Inflammatory macrophage treated with lipopolysaccharide for 1 hour (primary cell): Measurements from ENCODE around the gene BRWD1.
"Not testable (repeated sequence)": the region's sequence is repeated elsewhere in the genome, so short reads cannot be mapped to it uniquely, and the experiment has no call there.

Experiments
- DNase-seq, 2 donors: peaks; one replicate each; pipeline ENCODE4 v3.0.0-alpha.2; 2020 to 2022

The BRWD1 gene

DNA sequence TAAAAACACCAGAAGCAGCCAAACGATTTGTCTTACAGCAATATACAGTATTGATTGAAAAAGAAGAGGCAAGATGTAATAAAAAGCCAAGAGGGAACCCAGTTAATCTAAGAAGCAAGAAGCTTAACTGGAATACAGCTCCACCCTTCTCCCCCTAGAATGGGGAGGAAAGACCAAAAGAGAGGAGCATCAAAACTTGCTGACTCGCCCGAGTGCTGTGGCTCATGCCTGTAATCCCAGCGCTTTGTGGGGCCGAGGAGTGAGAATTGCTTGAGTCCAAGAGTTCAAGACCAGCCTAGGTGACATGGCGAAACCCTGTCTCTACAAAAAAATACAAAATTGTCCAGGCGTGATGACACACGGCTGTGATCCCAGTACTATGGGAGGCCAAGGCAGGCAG lies 32.2 kb downstream of the BRWD1 start:
- no peak for DNase-seq

DNA sequence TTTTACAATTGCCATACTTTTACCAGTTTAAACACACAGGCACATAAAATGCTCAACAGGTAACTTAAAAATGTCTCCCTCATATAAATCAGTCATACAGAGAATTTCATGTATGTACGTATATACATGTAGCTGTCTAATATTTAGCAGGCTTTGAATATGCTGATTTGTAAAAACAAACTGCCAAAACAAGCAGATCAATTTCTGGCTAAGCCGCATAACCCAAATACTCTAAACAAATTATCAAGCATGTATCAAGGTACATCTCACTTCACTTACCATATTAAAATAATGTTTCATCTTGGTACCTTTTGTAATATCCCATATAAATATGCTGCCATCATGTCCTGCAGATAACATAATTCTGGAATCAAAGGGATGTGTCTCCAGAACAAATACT lies 43.8 kb downstream of the BRWD1 start:
- DNase-seq = no peak

DNA sequence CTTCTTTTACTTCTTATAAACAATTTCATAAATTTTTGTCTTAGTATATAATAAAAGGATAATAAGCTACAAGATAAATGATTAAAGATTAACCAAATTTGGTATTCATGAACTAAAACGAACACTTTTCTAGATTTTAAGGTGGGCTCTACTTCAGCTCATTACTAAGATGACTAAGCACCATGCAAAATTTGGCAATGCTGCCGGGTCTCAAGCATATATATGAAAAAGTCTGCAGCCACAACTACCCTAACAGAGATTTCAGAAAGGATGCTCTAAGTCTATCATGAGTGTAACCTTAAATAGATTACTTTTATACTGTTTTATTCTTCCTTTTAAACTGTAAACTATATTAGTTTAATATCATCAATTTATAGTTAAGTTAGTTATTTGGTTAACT lies 47.8 kb downstream of the BRWD1 start:
- no peak for DNase-seq

DNA sequence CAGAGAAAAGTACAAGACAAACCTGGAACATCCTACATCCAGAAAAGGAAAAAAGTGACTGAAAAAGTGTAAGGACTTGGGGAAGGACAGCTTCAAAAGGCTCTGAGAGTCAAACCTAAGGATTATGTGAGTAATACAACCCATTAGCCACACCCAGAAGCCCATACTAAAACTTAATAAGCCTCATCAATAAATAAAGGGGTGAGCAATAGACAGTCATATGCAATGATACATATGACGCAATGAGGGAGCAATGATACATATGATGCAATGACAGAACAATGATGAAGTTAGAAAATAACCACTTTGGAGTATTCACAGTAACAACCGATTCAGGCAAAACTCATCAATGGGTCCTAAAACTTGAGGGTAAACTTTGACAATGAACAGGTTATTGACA lies 50.1 kb downstream of the BRWD1 start:
- peak; percentile 3 to 31 for DNase-seq

DNA sequence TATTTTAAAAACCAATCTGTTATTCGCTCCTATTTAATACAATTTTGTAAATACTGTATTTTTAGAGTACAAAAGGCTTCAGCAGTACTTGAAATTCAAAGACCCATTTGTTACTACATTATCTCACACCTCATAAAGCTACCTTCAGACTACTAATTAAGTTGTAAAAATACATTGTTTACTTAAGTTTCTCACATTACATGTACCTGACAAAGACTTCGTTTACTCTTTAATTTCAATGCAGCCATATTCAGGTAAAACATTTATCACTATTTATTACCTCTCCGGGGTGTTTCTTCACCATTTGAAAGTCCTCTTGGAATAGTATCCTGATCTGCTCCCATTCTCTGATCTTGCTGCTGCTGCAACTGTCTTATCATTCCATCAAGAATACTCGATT lies 55.2 kb downstream of the BRWD1 start:
- DNase-seq = no peak

DNA sequence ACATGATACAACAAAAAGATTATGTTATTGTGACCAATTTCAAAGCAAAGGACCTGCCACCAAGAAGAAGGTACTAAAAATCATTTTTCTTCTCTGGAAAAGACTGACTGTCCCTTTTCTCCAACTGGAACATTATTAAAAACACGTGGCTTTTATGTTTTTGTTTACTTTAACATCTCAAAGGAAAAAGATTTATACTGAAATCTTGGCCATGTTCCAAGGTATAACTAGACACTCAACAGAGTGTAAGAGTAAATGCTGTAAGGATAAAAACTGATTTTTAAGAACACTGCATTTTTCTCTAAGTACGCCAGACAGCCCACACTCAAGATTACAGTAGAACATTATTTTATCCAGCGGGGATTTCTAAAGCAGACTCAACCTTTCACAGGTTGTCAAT lies 62.1 kb downstream of the BRWD1 start:
- DNase-seq = no peak

DNA sequence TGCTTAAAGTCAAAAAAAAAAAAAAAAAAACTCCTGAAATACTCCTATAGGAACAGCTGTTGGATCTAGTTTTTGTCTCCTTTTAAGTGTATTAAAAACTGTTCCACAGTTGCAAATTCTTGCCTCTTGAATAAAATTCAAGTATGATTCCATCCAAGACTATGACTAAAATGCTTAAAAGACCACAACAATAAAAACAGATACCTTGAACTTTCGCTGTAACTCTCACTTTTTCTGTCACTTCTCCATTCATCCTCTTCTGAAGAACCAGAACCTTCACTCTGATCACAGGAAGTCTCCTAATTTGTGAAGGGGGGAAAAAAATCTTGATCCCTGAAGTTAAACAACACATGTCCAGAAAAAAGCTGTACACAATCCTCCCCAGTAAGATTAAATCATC lies 75.2 kb downstream of the BRWD1 start:
- no peak for DNase-seq

DNA sequence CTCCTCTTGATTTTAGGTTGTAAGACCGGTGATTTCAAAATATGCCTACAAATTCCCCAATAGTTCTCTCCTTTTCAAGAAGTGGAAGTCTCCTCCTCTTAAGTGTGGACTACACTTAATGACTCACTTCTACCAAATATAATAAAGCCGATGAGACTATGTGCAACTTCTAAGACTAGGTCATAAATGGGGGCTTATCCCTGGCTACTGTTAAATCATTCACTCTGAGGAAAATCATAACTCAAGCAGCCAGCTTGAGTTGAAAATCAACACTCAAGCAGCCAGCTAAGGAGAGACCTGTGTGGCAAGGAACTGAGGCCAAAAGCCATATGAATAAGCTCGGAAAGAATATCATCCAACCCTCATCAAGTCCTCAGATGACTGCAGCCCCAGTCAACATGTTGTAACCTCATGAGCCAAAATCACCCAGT lies 80.6 kb downstream of the BRWD1 start:
- peak; percentile 36 to 71 for DNase-seq

DNA sequence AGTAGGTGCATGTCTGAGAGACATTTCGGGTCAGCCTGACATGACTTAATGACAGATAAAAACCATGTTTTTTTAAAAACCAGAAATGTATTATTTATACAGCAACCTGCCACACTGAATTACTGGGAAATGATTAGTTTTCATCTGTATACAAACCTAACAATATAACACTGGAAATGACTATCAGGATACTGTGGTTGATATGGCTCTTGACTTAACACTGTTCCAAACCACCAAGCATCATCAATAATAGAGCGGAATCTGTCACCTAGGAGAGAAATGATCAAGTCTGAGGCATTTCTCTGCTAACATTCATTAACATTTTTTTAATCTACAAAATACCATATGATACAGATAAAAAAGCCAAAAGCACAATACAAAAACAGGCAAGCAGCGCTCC lies 88.5 kb downstream of the BRWD1 start:
- DNase-seq = no peak

DNA sequence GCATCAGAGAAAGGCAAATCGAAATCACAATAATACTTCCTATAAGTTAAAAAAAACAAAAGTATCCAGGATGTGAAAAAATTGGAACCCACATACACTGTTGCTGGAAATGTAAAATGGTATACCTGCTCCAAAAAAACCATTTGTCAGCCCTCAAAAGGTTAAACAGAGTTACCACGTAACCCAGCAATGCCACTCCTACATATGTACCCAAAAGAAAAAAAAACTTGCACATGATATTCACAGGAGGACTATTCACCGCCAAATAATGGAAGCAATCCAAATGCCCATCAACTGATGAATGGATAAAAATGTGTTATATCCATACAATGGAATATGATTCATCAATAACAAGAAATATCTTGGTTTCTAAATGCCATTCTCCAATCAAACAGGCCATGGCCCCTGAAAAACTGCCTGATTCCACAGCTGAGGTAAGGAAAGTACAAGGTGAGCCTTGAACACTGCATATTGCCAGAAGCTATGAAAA lies 91.4 kb downstream of the BRWD1 start:
- no peak for DNase-seq

DNA sequence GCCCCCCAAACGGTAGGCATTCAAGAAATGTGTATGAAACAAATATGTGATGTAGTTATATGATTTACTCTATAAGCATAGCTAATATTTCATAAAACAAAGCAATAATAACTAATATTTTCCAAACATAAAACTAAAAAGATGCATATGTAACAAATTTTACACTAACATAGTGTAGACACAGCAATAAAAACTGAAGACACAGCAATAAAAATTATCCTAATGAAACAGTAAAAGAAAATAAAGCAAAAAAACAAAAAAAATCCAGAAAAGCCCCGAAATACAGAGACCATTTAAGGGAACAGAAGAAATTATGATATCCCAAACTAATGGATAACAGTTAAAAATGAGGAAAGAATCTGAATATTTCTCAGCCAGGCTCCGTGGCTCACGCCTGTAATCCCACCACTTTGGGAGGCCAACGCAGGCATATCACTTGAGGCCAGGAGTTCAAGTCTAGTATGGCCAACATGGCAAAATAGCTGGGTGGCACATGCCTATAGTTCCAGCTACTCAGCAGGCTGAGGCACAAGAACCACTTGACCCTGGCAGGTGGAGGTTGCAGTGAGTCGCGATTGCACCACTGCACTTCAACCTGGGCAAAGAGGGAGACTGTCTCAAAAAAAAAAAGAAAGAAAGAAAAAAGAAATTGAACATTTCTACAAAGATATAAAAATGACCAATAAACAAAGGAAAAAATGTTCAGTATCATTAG lies 92.0 kb downstream of the BRWD1 start:
- DNase-seq = no peak

DNA sequence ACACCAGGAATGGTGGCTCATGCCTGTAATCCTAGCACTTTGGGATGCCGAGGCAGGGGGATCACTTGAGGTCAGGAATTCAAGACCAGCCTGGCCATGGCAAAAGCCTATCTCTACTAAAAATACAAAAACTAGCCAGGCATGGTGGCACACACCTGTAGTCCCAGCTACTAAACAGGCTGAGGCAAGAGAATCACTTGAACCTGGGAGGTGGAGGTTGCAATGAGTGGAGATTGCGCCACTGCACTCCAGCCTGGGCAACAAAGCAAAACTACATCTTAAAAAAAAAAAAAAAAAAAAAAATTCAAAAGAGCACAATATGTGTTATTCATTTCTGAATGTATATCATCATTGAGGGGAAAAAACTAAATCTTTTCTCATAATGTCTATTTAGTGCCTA lies 92.6 kb downstream of the BRWD1 start:
- not testable (repeated sequence) for DNase-seq

DNA sequence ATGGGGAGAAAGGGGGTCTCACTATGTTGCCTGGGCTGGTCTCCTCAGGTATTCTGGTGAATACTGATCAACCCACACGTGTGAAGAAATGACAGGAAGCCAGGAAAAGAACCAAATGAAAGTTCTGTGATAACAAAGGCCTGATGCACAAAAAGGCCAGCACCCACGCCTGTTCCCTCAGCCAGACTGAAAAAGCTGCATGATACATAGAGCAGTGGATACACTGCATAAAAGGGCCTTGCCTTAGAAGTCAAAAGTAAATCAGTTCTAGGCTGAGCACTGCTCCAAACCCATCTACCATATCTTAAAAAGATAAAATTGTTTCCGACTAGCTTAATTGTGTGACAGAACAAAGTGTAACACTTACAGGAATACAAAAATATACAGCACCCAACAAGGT lies 93.3 kb downstream of the BRWD1 start:
- DNase-seq = no peak

DNA sequence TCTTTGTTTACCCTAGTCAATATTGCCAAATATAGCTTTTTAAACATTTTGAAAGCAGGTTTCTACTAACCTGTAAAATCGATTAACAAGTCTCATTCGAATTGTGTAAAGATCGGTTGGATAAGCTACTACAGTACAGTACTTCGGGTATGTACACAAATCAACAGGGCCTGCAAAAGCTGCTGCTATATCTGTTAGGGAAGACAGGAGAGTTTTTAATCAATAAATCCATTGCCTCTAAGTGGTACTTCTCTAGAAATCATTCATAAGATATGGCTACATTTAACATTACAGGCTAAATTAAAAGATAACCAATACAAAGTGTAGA lies 95.4 kb downstream of the BRWD1 start:
- DNase-seq = no peak

DNA sequence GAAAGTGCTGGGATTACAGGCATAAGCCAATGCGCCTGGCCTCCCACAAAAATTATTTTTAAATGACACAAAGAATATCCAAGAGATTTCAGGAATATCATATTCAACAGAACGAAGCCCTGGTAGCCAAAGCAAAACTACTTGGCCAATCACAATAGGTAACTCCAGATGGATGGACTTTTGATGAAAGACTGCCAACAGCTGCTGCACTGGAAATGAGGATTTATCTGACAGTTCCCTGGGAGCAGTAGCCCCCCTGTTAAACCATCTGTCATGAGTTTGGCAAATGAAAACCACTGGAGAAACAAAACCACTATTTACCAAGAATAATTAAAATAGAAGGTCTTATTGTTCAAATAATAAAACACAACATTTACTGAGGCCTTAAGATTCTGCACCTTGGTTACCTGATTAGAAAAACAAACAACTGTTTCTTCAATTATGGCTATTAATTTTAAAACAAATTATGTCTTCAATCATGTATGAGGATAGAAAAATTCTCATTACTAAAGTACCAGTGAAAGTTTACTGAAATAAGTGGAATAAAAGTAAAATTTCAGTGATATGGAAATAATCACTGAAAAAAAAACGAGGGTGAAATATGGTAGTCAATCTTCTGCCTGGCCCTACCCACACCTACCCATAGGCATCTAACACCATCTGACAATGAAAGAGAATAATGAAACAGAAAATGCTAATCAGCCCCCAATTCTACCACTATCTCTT lies 95.9 kb downstream of the BRWD1 start:
- DNase-seq = no peak

DNA sequence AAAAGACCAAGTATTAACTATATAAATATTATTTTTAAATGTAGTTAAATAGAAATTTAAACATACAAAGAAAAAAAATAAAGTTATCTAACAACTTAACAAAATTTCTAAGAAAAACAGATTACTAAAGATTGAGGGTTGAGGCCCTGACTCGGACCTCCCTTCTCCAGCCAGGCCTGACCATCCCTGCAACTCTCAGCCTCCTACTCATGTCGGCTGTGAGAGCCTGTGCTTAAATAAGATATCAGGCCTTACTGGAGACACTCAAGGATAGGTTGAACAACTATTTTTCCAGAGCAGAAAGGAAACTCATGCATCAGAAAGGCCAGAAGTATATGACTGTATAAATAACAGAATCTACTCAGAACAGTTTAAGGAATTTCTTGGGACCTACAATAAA lies 97.1 kb downstream of the BRWD1 start:
- DNase-seq = no peak

DNA sequence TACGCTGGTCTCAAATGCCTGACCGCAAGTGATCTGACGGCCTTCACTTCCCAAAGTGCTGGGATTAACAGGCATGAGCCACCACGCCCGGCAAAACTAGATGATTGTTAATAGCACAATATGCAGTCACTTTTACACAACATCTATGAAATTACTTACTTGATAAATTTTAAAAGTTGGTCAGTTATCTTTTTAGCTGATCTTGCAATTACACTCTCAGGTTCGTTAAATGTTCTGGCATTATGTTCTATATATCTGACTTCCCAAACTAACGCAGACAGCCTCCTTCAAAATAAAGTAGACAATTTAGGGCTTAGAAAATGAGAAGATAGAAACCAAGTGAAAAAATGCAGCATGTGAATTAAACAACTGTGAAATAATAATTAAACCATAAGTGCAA lies 98.4 kb downstream of the BRWD1 start:
- DNase-seq = no peak

DNA sequence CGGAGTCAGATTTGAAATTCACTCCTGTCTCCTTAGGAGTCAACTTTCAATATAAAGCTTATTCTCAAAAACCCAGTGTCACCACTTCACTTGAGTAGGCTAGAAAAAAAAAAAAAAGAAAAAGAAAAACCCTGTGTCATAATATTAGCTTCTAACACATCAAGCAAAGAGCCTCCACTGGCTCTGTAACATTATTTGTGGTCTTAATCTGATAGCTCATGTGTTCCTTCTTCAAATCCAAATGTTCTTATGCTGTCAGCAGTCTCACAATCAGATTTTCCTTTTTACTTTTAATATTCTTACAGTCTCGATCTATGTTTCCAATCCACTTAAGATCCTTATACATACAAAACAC lies 104.1 kb downstream of the BRWD1 start:
- no peak for DNase-seq

DNA sequence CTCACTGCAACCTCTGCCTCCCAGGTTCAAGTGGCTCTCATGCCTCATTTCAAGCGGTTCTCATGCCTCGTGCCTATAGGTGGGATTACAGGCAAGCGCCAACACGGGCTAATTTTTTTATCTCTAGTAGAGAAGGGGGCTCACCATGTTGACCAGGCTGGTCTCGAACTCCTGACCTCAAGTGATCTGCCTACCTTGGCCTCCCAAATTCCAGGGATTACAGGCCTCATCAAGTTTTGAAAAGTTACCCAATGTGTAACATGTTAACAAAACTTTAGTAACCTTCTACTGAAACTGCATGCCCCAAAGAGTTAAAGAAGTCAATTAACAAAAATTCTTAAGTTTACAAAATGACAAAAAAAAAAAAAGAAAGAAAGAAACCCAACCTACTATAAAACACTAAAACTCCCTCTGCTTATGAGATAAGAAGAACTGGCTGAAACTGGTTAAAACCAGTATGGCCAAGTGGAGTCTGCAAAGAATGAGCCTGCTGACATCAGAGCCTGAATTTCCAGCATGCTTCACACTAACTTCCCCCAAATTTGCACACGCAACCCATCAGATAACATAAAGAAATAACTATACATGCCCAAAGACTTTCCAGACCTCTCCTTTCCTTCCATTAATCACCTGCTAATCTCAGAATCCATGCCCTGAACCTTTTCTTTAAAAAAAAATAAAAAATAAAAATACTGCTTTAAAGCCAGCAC lies 104.7 kb downstream of the BRWD1 start:
- no peak for DNase-seq

DNA sequence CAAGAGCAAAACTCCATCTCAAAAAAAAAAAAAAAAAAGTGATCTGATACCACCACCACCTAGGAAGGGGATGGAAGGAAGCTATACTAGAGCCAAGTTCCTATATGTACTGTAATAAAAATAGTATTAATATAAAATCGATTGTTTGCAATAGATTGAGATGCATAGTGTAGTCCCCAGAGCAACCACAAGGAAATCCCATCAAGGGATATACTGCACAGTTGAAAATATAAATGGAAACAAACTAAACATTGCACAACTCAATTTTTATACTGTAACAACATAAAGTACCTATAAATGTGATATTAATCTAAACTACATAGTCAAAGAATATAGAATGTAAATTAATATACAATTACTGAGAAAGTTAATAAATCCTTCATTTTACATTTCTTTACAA lies 109.3 kb downstream of the BRWD1 start:
- DNase-seq = no peak

DNA sequence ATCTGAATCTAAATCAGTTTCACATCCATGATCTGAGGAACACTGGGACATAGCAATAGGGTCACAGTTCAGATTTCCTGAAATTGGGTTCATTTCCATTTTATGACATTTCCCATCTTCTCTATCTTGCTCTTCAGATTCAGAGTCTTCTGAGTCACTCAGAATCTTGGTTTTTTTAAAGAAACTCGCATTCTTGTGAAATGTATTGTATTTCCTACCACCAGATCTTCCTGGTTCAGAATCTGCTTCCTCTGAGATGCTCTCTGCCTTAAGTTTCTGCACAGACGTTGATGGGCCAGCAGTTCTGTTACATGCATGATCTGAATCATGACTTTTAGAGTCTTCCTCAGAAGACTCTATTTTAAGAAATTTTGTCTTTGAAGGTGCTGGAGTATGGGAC lies 114.6 kb downstream of the BRWD1 start:
- DNase-seq = no peak

DNA sequence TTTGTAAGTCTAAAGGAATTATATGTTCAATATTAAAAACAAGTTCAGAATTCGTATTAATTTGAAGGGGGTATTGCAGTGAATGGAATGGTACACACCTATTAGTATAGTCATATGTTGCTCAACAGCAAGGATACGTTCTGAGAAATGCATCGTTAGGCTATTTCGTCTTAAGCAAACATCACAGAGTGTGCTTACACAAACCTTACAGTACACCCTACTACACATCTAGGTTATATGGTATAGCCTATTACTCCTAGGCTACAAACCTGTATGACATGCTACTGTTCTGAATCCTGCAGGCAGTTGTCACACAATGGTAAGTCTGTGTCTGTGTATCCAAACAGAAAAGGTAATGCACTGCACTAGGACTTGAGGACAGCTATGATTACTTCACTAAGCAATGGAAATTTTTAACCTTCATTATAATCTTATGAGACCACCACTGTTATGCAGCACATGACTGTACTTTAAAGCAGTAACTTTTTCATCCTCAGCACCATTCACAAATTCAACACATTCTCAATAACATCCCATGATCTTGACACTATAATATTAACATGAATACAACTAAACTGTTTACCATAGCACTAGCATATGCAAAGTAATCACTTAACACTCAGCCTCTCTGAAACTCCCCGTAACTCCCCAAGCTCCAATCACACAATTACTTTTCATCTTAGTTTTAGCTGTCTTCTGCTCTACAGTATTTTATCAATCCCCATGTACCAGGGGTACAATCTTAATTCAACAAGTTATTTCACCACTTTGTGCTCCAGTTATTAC lies 115.8 kb downstream of the BRWD1 start:
- no peak for DNase-seq

DNA sequence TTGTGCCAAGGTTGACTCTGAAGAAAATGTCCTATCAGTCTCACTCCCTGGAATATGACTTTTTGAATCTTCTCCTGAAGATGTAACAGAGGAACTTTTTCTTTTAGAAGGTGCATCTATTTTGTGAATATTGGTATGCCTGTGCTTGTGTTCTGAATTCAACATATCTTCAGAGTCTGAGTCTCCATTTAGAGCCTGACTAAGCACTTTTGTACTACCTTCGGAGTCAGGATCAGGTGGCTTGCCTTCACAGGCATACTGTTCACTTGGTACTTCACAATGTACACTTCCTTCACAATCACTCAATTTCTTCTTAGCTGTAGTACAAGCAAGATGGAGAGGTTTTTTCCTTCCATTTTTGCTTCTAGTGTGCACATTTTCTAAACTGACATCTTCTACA lies 116.6 kb downstream of the BRWD1 start:
- DNase-seq = no peak
